Measurements from ENCODE around the gene RPL23. TPM values are rescaled to one million over a fixed set of nuclear protein-coding genes. Genes with fewer than 3 reads are reported as not detected.

Gene RPL23
- total and polyA plus RNA-seq, 9 of the 15 experiments (the other 6 are each of a cell fraction or from before 2014, with no cell fraction given) = 1,745 to 3,667 (median 3,096) TPM

GRCh38 chr17:38869526-38870258, 16.2 kb upstream of the RPL23 start, which contains the start of gene LASP1 (continued):
- TF ChIP-seq E2F8 (IDR thresholded peaks at IDR 0.05; ENCODE audit: low read depth, partially characterized antibody) (peak; percentile 20), LCOR (CRISPR knock-in tag; IDR thresholded peaks at IDR 0.05) (no peak), NUFIP1 (IDR thresholded peaks at IDR 0.05; ENCODE audit: partially characterized antibody) (no peak), NFE2 (IDR thresholded peaks at IDR 0.05; ENCODE audit: low read depth) (no peak), SAP30 (IDR thresholded peaks at IDR 0.05; ENCODE audit: borderline replicate concordance, insufficient read depth, low read depth, low read length, poor library complexity, severe bottlenecking) (peak; percentile 26), ZFP36 (IDR thresholded peaks at IDR 0.05; ENCODE audit: low read depth, low read length, partially characterized antibody) (peak; percentile 42), NFRKB (IDR thresholded peaks at IDR 0.05; ENCODE audit: low read depth) (0 out of 2 replicates have a peak, but pooled peaks have one; percentile 20), ILK (tag; IDR thresholded peaks at IDR 0.05; ENCODE audit: borderline replicate concordance, low read depth) (no peak), CAMTA2 (CRISPR knock-in tag; conservative IDR thresholded peaks at IDR 0.05) (no peak), RBM25 (IDR thresholded peaks at IDR 0.05; ENCODE audit: low read depth, low read length, severe bottlenecking) (no peak), MCM2 (IDR thresholded peaks at IDR 0.05; ENCODE audit: low read depth) (no peak), ATF7 (IDR thresholded peaks at IDR 0.05) (peak; percentile 17; the same call in 1 of the 2 replicates), YY1 (IDR thresholded peaks at IDR 0.05; ENCODE audit: borderline replicate concordance in 1 of 3, control insufficient read depth in 1 of 3, extremely low read depth in 1 of 3, insufficient read depth in 3 of 3, insufficient read length in 1 of 3, insufficient replicate concordance in 2 of 3, low read depth in 1 of 3, low read length in 2 of 3) (peak in 1 of 3 experiments; percentile 32), ZBTB40 (IDR thresholded peaks at IDR 0.05) (peak; percentile 49), ZBTB40 (CRISPR knock-in tag; IDR thresholded peaks at IDR 0.05) (no peak)
